ENCODE results near the gene HOXA6. TPM values are rescaled to one million over a fixed set of nuclear protein-coding genes. Genes with fewer than 3 reads are reported as not detected.

Gene HOXA6
- total and polyA plus RNA-seq, 2 of the 4 experiments (the other 2 are of a cell fraction) = 1.4 to 1.8 TPM

GRCh38 chr7:27138472-27138871, 9.1 kb downstream of the HOXA6 start:
- no peaks in the 10 kb centered on the region for H3K9me3 ChIP-seq (ENCODE audit: control insufficient read depth, insufficient read depth, low read length)
- no CpG with 5 or more reads among the region's 1 CpG for WGBS, 2 experiments (ENCODE audit: extremely low coverage in 2 of 2, insufficient read length in 1 of 2)
- peak overlapping the region; percentile 55 for H3K4ac ChIP-seq (ENCODE audit: low read depth, low read length)
- H3K4me2 ChIP-seq (ENCODE audit: low read depth, low read length) = peak overlapping the region; percentile 94
- peak overlapping the region; percentile 68 for H4K91ac ChIP-seq (ENCODE audit: insufficient read depth, low read depth, low read length)
- peaks cover 9% of the 10 kb centered on the region for H3K36me3 ChIP-seq (ENCODE audit: control insufficient read depth, insufficient read depth, low read length)
- in situ Hi-C loops (cut with MboI; ENCODE audit: low sequenced_read_pairs) = no loop called here
- H2BK5ac ChIP-seq (ENCODE audit: low read depth, low read length, poor library complexity, severe bottlenecking) = peak overlapping the region; percentile 35
- no TSS peak for BruUV-seq (replicated peaks)
- H3K4me1 ChIP-seq (ENCODE audit: control insufficient read depth, insufficient read depth, low read length) = peaks cover 20% of the 10 kb centered on the region
- POLR2A ChIA-PET (ENCODE audit: unreplicated experiment) = no interaction called here
- H4K8ac ChIP-seq (ENCODE audit: low read depth in 2 of 2, low read length in 2 of 2) = peak overlapping the region; percentile 50 to 67; a peak in 1 of 4 replicates
- peak overlapping the region; percentile 85; the same call in 1 of the 2 replicates for H3K23ac ChIP-seq (ENCODE audit: low read depth, low read length)
- peak overlapping the region; percentile 52; the same call in 1 of the 3 replicates for H2BK15ac ChIP-seq (ENCODE audit: low read depth, low read length)
- TF ChIP-seq CTCF (conservative IDR thresholded peaks at IDR 0.05; ENCODE audit: low read depth, low read length) (no peak), RCOR1 (IDR thresholded peaks at IDR 0.05; ENCODE audit: insufficient replicate concordance, low read length) (no peak), MXI1 (IDR thresholded peaks at IDR 0.05; ENCODE audit: borderline replicate concordance, low read depth, low read length) (no peak), RAD21 (IDR thresholded peaks at IDR 0.05; ENCODE audit: low read length) (no peak), CHD1 (IDR thresholded peaks at IDR 0.05; ENCODE audit: low read depth, low read length) (no peak), FOS (IDR thresholded peaks at IDR 0.05; ENCODE audit: low read depth, low read length) (no peak), ELK1 (IDR thresholded peaks at IDR 0.05; ENCODE audit: borderline replicate concordance, low read depth, low read length) (no peak), MAZ (IDR thresholded peaks at IDR 0.05; ENCODE audit: borderline replicate concordance, low read depth, low read length) (no peak), RFX5 (IDR thresholded peaks at IDR 0.05; ENCODE audit: low read depth, low read length) (no peak), POLR2A (IDR thresholded peaks at IDR 0.05; ENCODE audit: low read depth, low read length) (no peak), USF2 (IDR thresholded peaks at IDR 0.05; ENCODE audit: low read depth, low read length) (no peak), NFE2L2 (IDR thresholded peaks at IDR 0.05; ENCODE audit: low read depth, low read length) (no peak), MAFK (IDR thresholded peaks at IDR 0.05; ENCODE audit: low read depth, low read length) (no peak), BHLHE40 (IDR thresholded peaks at IDR 0.05; ENCODE audit: low read depth, low read length) (no peak), CEBPB (IDR thresholded peaks at IDR 0.05; ENCODE audit: low read depth, low read length) (no peak), SMC3 (IDR thresholded peaks at IDR 0.05; ENCODE audit: low read depth, low read length) (no peak)
- no peak overlapping the region for H2AK5ac ChIP-seq (ENCODE audit: low read depth, low read length)
- peak overlapping the region; percentile 94 for H3K27ac ChIP-seq (ENCODE audit: insufficient read depth, low read length)
- H3K56ac ChIP-seq (ENCODE audit: extremely low read depth, insufficient read depth, low read length) = peak overlapping the region; percentile 79; the same call in 1 of the 2 replicates
- peak overlapping the region; percentile 71; the same call in 1 of the 2 replicates for H4K5ac ChIP-seq (ENCODE audit: low read depth, low read length)
- no peaks in the 10 kb centered on the region for H4K20me1 ChIP-seq (ENCODE audit: insufficient read depth, low read length)
- H2AK9ac ChIP-seq (replicated peaks; ENCODE audit: low read depth, low read length, poor library complexity) = no peak overlapping the region
- H3K18ac ChIP-seq (ENCODE audit: low read depth, low read length) = peak overlapping the region; percentile 89
- no peak overlapping the region for H2AFZ ChIP-seq (replicated peaks; ENCODE audit: low read length, poor library complexity)
- no peak for ATAC-seq (ENCODE audit: low read depth)
- intact Hi-C loops (cut with micrococcal nuclease) = no loop called here
- dilution Hi-C loops (cut with HindIII; ENCODE audit: low sequenced_read_pairs, unreplicated experiment) = no loop called here
- H3K4me3 ChIP-seq (ENCODE audit: insufficient read depth, low read depth, low read length) = peak overlapping the region; percentile 30; the same call in 1 of the 2 replicates
- peaks cover 6 to 38% of the 10 kb centered on the region in 2 experiments for H3K79me1 ChIP-seq (ENCODE audit: low read depth in 1 of 2, low read length in 2 of 2)
- H3K27me3 ChIP-seq (ENCODE audit: control insufficient read depth, insufficient read depth, low read length) = no peaks in the 10 kb centered on the region
- H2BK20ac ChIP-seq (ENCODE audit: low read depth, low read length) = peak overlapping the region; percentile 69; the same call in 1 of the 2 replicates
- peak overlapping the region; percentile 78 for H3K14ac ChIP-seq (replicated peaks; ENCODE audit: low read depth, low read length)
- DNase-seq = no peak
- peak overlapping the region; percentile 75 for H2BK120ac ChIP-seq (ENCODE audit: low read depth, low read length)
- H3K9me1 ChIP-seq (ENCODE audit: insufficient read depth, low read length) = peaks cover 5% of the 10 kb centered on the region; the same call in 1 of the 2 replicates
- peak overlapping the region; percentile 89 for H3K9ac ChIP-seq (ENCODE audit: low read depth, low read length)
- CTCF ChIA-PET = no interaction called here
